Esophagus muscularis mucosa (tissue), 4 donors: Measurements from ENCODE around the gene HPN. TPM values are rescaled to one million over a fixed set of nuclear protein-coding genes. Genes with fewer than 3 reads are reported as not detected.
A peak's percentile ranks its signal among the peaks of the same experiment; 100 is the strongest.
"Not testable (repeated sequence)": the region's sequence is repeated elsewhere in the genome, so short reads cannot be mapped to it uniquely, and the experiment has no call there.

ENCODE experiments used
- DNase-seq: peaks from one replicate; pipeline ENCODE4 v3.0.0-alpha.2; 2017; ENCODE audit errors: extremely low spot score
- H3K27ac ChIP-seq, 4 donors: fragments of 200-600 bp; sonication (generic); replicated peaks in 1 of 4; 1 replicate in 3 of 4; 2 replicates in 1 of 4; pipeline ENCODE4 v1.5.1; 2016 to 2019; ENCODE audit warnings: mild to moderate bottlenecking in 1 of 4
- H3K27me3 ChIP-seq, 4 donors: fragments of 200-600 bp; sonication (generic); one replicate each; pipeline versions ENCODE4 v1.5.1 to v1.6.0; 2016 to 2019
- H3K36me3 ChIP-seq, 4 donors: fragments of 200-600 bp; sonication (generic); one replicate each; pipeline ENCODE4 v1.5.1; 2016 to 2019
- H3K4me1 ChIP-seq, 4 donors: fragments of 200-600 bp; sonication (generic); one replicate each; pipeline ENCODE4 v1.5.1; 2016 to 2019
- H3K4me3 ChIP-seq, 4 donors: fragments of 200-600 bp; sonication (generic); 1 replicate in 2 of 4; 2 replicates in 2 of 4; pipeline ENCODE4 v1.5.1; 2016 to 2019; ENCODE audit warnings: mild to moderate bottlenecking in 4 of 4, moderate library complexity in 1 of 4
- H3K9me3 ChIP-seq, 4 donors: fragments of 200-600 bp; sonication (generic); 1 replicate in 3 of 4; 2 replicates in 1 of 4; pipeline ENCODE4 v1.5.1; 2016 to 2019
- EP300 ChIP-seq: sonication (generic); formaldehyde crosslinking; IDR thresholded peaks from one replicate; pipeline ENCODE4 v1.6.1; 2017; ENCODE audit warnings: antibody characterized with exemption
- POLR2A ChIP-seq: fragments of 450-650 bp; IDR thresholded peaks from one replicate; pipeline ENCODE4 v1.6.1; 2017; ENCODE audit warnings: antibody characterized with exemption, moderate library complexity, mild to moderate bottlenecking, low read depth
- POLR2AphosphoS5 ChIP-seq, 2 donors: sonication (generic); formaldehyde crosslinking; IDR thresholded peaks; one replicate each; pipeline ENCODE4 v1.6.1; 2017; ENCODE audit warnings: antibody characterized with exemption in 2 of 2
- WGBS: methylation state at CpG from one replicate; pipeline ENCODE4 v1.1.5; 2018; 5-methylcytosine and 5-hydroxymethylcytosine counted together
- intact Hi-C: fragments of 100-400 bp; cut with DNase I; formaldehyde crosslinking; loops from one replicate; pipeline ENCODE4 v1.15.1; 2023
- total RNA-seq, 4 donors: library from RNA; depleted of rRNA; stranded (reverse); fragments of >200 nt; gene quantifications; one replicate each; pipeline versions ENCODE4 v1.1.0 to v1.2.1, GENCODE V29; 2016
- TF ChIP-seq, protein P1 (sequence below), 3 experiments: fragments of 200-600 bp in 2 of 3; fragments of 450-650 bp in 1 of 3; sonication (generic) in 2 of 3; IDR thresholded peaks; one replicate each; pipeline ENCODE4 v1.5.1; 2017 to 2019; ENCODE audit warnings: antibody characterized with exemption in 3 of 3, mild to moderate bottlenecking in 2 of 3, moderate library complexity in 1 of 3

Gene HPN
- total RNA-seq, 4 donors from 2014 or later: 0.33 to 0.86 (median 0.58) TPM; not detected in 1

DNA sequence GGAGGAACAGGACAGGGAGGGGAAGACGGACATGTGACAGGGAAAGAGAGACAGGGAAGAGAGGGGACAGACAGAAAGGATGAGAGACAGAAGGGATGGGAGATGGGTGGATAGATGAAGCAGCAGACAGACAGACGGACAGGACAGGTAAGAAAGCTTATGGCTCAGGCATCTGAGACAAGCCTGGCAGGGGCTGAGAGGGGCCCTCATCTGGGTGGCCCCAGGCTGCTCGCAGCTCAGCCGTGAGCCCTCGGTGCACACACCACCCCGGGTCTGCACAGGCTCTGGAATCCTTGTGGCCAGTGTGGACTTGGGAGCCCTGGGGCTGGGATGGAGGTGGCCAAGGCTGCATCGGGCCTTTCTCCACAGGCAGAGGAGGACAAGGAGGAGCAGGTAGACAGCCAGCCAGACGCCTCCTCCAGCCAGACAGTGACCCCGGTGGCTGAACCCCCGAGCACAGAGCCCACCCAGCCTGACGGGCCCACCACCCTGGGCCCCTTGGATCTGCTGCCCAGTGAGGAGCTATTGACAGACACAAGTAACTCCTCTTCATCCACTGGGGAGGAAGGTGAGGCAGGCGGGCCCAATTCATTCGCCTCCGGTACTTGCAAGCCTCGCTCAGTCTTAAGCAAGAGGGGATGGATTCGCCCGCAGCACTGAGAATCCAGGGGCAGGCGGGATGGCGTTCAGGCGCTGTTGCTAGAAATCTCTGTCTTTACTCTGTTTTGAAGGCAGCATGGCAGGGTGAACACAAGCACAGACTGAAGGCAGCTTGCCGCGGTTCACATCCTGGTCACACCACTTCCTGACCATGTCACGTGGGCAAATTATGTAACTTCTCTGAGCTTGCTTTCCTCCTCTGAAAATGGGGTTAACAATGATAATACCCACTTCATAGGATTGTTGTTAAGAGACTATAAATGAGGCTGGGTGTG, 27.4 kb upstream of the HPN start:
- intact Hi-C loops: loop anchor here (2.0 kb wide), 1 partner anchor 41 kb away; no protein-coding TSS in a partner anchor
- Histone ChIP-seq H3K9me3 (no peaks in the 10 kb centered on the region), H3K27ac (peak overlapping the region in 2 of 4 donors; percentile 33 to 62), H3K4me3 (no peak overlapping the region), H3K36me3 (peaks cover 27 to 95% (median 88%) of the 10 kb centered on the region in 4 donors), H3K27me3 (no peaks in the 10 kb centered on the region), H3K4me1 (peaks cover 21 to 46% (median 28%) of the 10 kb centered on the region in 4 donors)
- TF ChIP-seq POLR2A: no peak
- no peak for DNase-seq
- 83% methylated on average over 15 of the region's 23 CpGs for WGBS

DNA sequence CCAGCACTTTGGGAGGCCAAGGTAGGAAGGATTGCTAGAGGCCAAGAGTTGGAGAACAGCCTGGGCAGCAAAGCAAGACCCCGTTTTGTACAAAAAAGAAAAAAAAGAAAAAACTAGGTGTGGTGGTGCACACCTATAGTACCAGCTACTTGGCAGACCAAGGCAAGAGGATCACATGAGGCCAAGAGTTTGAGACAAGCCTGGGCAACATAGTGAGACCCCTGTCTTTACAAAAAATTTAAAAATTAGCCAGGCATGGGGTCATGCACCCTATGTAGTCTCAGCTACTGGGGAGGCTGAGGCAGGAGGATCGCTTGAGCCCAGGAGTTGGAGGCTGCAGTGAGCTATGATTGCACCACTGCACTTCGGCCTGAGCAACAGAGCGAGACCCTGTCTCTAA, 26.7 kb upstream of the HPN start:
- peak overlapping the region in 1 of 4 donors; percentile 62 for H3K27ac ChIP-seq
- DNase-seq, H3K4me3 ChIP-seq, H3K27me3 ChIP-seq, intact Hi-C loops, H3K9me3 ChIP-seq: not testable (repeated sequence)
- H3K36me3 ChIP-seq: peaks cover 34 to 95% (median 88%) of the 10 kb centered on the region in 4 donors
- H3K4me1 ChIP-seq: peaks cover 18 to 42% (median 24%) of the 10 kb centered on the region in 4 donors
- WGBS: 95% methylated on average over 4 of the region's 4 CpGs

DNA sequence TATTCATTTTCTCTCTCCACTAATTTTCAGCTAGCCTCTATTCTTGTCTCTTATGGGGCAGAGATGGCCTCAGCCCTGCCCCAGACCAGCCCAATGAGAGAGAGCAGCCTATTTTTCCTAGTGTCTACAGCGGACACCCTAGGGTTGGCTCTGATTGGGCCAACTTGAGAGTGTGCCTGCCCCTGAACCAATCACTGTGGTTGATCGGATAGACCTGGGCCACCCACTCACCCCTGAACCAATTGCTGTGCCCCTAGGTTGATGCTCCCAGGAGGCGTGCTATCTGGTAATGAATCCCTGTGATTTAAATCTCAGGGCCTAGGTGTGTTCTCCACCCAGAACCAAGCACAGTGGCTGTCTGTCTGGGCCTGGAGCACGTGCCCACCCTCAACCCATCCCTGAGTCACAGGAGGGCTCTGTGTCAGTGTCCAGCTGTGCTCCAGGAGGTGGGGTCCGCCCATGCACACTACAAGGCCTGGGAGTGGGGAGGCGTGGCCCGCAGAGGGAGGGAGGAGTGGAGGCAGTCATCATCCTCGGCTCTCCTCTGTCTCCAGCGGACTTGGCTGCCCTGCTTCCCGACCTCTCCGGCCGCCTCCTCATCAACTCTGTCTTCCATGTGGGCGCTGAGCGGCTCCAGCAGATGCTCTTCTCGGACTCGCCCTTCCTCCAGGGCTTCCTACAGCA, 26.1 kb upstream of the HPN start:
- no peak overlapping the region for H3K4me3 ChIP-seq
- H3K36me3 ChIP-seq: peaks cover 33 to 95% (median 88%) of the 10 kb centered on the region in 4 donors
- 84% methylated on average over 12 of the region's 16 CpGs for WGBS
- no peaks in the 10 kb centered on the region for H3K27me3 ChIP-seq
- DNase-seq: no peak
- H3K4me1 ChIP-seq: peaks cover 18 to 42% (median 24%) of the 10 kb centered on the region in 4 donors
- no peak overlapping the region for H3K27ac ChIP-seq
- TF ChIP-seq POLR2A: no peak
- no peak for TF ChIP-seq EP300
- TF ChIP-seq, protein P1, sequence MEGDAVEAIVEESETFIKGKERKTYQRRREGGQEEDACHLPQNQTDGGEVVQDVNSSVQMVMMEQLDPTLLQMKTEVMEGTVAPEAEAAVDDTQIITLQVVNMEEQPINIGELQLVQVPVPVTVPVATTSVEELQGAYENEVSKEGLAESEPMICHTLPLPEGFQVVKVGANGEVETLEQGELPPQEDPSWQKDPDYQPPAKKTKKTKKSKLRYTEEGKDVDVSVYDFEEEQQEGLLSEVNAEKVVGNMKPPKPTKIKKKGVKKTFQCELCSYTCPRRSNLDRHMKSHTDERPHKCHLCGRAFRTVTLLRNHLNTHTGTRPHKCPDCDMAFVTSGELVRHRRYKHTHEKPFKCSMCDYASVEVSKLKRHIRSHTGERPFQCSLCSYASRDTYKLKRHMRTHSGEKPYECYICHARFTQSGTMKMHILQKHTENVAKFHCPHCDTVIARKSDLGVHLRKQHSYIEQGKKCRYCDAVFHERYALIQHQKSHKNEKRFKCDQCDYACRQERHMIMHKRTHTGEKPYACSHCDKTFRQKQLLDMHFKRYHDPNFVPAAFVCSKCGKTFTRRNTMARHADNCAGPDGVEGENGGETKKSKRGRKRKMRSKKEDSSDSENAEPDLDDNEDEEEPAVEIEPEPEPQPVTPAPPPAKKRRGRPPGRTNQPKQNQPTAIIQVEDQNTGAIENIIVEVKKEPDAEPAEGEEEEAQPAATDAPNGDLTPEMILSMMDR (IDR thresholded peaks at IDR 0.05): no peak
- TF ChIP-seq POLR2AphosphoS5 (IDR thresholded peaks at IDR 0.05): no peak
- intact Hi-C loops: no loop called here
- no peaks in the 10 kb centered on the region for H3K9me3 ChIP-seq

DNA sequence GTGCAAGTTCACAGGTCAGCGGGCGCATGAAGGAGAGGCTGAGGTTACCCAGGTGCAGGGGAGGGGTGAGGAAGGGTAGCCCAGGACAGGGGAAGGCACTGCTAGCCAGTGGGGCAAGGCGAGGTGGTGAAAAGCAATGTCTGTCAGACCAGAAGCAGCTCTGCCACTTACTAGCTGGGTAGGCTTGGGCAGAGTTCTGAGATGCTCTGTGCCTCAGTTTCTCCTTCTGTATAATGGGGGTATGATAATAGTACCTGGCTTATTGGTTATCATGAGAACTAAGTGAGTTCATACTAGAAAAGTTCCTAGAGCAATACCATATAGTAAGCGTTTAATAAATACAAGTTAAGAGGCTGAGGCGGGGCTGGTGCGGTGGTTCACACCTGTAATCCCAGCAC, 25.6 kb upstream of the HPN start:
- H3K4me3 ChIP-seq: no peak overlapping the region
- 97% methylated on average over 6 of the region's 6 CpGs for WGBS
- H3K9me3 ChIP-seq: no peaks in the 10 kb centered on the region
- H3K27me3 ChIP-seq: no peaks in the 10 kb centered on the region
- H3K36me3 ChIP-seq: peaks cover 35 to 95% (median 89%) of the 10 kb centered on the region in 4 donors
- TF ChIP-seq, protein P1 (IDR thresholded peaks at IDR 0.05): no peak
- TF ChIP-seq POLR2AphosphoS5 (IDR thresholded peaks at IDR 0.05) (no peak), POLR2A (no peak), EP300 (no peak)
- H3K27ac ChIP-seq: no peak overlapping the region
- DNase-seq: no peak
- intact Hi-C loops: no loop called here
- peaks cover 18 to 42% (median 24%) of the 10 kb centered on the region in 4 donors for H3K4me1 ChIP-seq

DNA sequence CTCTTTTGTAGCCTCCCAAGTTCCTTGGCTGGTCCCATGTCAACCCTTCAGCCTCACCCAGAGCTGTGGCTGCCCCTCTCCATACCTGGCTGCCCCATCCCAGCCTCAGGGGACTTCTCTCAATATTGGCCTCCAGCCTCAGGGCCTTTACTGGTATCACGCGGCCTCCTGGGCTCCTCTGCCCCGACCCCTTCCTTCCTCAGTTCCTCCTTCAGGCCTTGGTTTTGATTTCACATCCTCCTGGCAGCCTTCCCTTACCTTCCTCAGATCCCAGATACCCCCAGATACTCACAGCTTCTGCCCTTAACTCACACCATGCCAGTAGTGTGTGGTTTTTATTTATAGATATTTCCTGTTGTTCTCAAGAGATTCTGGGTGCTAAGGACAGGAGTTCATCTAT, 24.0 kb upstream of the HPN start:
- H3K4me1 ChIP-seq: peaks cover 11 to 35% (median 16%) of the 10 kb centered on the region in 4 donors
- intact Hi-C loops: no loop called here
- 89% methylated on average over 3 of the region's 3 CpGs for WGBS
- H3K9me3 ChIP-seq: no peaks in the 10 kb centered on the region
- H3K4me3 ChIP-seq: no peak overlapping the region
- no peaks in the 10 kb centered on the region for H3K27me3 ChIP-seq
- no peak overlapping the region for H3K27ac ChIP-seq
- DNase-seq: no peak
- TF ChIP-seq POLR2A (no peak), EP300 (no peak), POLR2AphosphoS5 (IDR thresholded peaks at IDR 0.05) (no peak)
- TF ChIP-seq, protein P1 (IDR thresholded peaks at IDR 0.05): no peak
- peaks cover 50 to 95% (median 90%) of the 10 kb centered on the region in 4 donors for H3K36me3 ChIP-seq
